Kidney (tissue), 14 donors: ENCODE data around the gene GMDS. TPM values are rescaled to one million over a fixed set of nuclear protein-coding genes. Genes with fewer than 3 reads are reported as not detected.

Experiments
- DNase-seq, 5 donors: peaks; one replicate each; pipeline ENCODE4 v3.0.0-alpha.2; 2013 to 2020
- FAIRE-seq: peaks from 2 replicates; lab custom pipeline; 2012; peaks lifted over from hg19 to GRCh38; lab: Jason Lieb, UNC
- H3K27ac ChIP-seq, 2 donors: one replicate each; pipeline ENCODE4 v1.7.0; 2013; ENCODE audit warnings: low read depth in 2 of 2, low read length in 2 of 2, inconsistent platforms in 1 of 2
- H3K27me3 ChIP-seq: one replicate; pipeline ENCODE4 v1.7.1; 2013; ENCODE audit warnings: low read length, inconsistent platforms; ENCODE audit not compliant: control insufficient read depth, insufficient read depth
- H3K36me3 ChIP-seq, 3 donors: one replicate each; pipeline versions ENCODE4 v1.7.0 to v1.7.1; 2013; ENCODE audit warnings: low read length in 3 of 3, control low read depth in 1 of 3, inconsistent platforms in 1 of 3; ENCODE audit not compliant: insufficient read depth in 3 of 3, control insufficient read depth in 2 of 3
- H3K4me1 ChIP-seq, 3 donors: one replicate each; pipeline versions ENCODE4 v1.7.0 to v1.7.1; 2013; ENCODE audit warnings: low read length in 3 of 3, inconsistent platforms in 1 of 3, low read depth in 1 of 3; ENCODE audit not compliant: control insufficient read depth in 2 of 3, insufficient read depth in 2 of 3
- H3K4me3 ChIP-seq, 3 donors: one replicate each; pipeline versions ENCODE4 v1.7.0 to v1.8.1; 2013; ENCODE audit warnings: low read length in 3 of 3, control low read depth in 1 of 3, inconsistent platforms in 1 of 3
- H3K9ac ChIP-seq, 3 donors: one replicate each; pipeline versions ENCODE4 v1.7.0 to v1.7.1; 2013; ENCODE audit warnings: low read length in 3 of 3, control low read depth in 1 of 3, inconsistent platforms in 1 of 3
- H3K9me3 ChIP-seq, 3 donors: one replicate each; pipeline versions ENCODE4 v1.7.0 to v1.7.1; 2013; ENCODE audit warnings: low read length in 3 of 3, control low read depth in 1 of 3, inconsistent platforms in 1 of 3; ENCODE audit not compliant: control insufficient read depth in 2 of 3, insufficient read depth in 1 of 3
- CTCF ChIP-seq: IDR thresholded peaks from 3 replicates; pipeline ENCODE4 v1.5.1; 2012; ENCODE audit warnings: mild to moderate bottlenecking, moderate library complexity, borderline replicate concordance; ENCODE audit not compliant: insufficient read depth; ENCODE audit errors: extremely low read depth
- intact Hi-C: fragments of 100-400 bp; cut with DNase I; formaldehyde crosslinking; loops from one replicate; pipeline ENCODE4 v1.11.1; 2022
- polyA plus RNA-seq: library from polyadenylated mRNA; stranded (reverse); fragments of 350-450 nt; fragmentation: Illumina TruSeq; extraction: RNeasy Lipid Tissue Mini Kit (QIAGEN cat#74804); gene quantifications from one replicate; pipeline ENCODE4 v1.2.3, GENCODE V29; 2014; ENCODE audit warnings: low read depth, low replicate concordance; ENCODE audit not compliant: insufficient read depth
- total RNA-seq: library from RNA; stranded (reverse); fragmentation: NEBNext Ultra II Directional; extraction: Animal tissue kit (Norgen Biotek cat#: 25700); gene quantifications from one replicate; pipeline ENCODE4 v1.2.1, GENCODE V29; 2021
- donor health status: control.
- donor health status: control.
- donor health status: control.
- donor health status: control.
- donor health status: control.
- donor health status: DM: yes; HTN: yes; CAD: no.
- donor health status: Normal renal cell carcinoma (clear cell type).

GMDS gene
- total and polyA plus RNA-seq, 2 donors from 2014 or later: 49.6 to 63.7 TPM

- Histone ChIP-seq H3K9me3 (no peaks in the 10 kb centered on the region), H3K4me3 (no peak overlapping the region), H3K9ac (no peak overlapping the region), H3K27ac (no peak overlapping the region), H3K36me3 (no peaks in the 10 kb centered on the region), H3K4me1 (peaks cover 0 to 5% (median 0%) of the 10 kb centered on the region in 3 donors), H3K27me3 (peaks cover 26% of the 10 kb centered on the region)
- DNase-seq (no peak), FAIRE-seq (no peak)
- intact Hi-C loops: loop anchor here (5.0 kb wide), 1 partner anchor 505 kb away; no protein-coding TSS in a partner anchor
- TF ChIP-seq CTCF: no peak
Observed at GRCh38 chr6:1602049-1602713, 643.2 kb downstream of the GMDS start.

DNA sequence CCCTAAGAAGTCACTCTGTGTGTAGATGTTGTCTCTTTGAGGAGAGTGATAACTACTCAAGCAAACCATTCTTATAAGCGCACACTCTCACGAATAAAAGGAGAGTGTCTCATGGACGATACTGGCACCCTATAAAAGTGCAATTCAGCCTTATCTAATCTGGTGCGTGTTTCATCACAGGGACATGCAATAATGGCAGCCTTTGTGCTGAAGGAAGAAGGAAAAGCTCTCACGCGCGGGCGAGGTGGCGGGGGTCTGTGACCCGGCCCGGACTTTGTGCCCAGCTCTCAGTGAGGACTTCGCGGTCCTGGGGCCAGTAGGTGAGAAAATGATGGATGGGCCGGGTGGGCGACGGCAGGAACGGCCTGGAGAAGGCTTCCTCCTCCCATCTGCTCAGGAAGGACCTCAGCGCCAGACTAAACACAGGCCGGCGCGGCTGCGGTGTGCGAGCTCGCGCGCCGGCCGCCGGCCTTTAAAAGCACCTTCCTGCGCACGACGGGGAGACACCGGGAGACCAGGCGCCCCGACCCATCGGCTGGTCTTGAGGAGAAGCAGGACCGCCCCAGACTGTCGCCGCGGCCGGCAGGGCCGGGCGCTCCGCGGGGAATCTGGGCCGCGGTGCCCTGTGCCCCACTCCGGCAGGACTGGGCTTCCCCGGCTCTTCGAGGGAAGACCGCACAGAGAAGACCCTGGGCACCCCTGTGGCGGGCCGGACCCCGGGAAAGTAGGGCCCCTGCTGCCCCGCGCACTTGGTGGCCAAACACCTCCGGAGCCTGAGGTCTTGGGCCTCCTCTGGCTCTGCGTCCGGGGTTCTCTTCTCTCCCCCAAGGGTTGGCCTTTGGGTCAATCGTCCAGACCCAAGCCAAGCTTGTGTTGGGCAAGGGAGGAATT, 644.0 kb downstream of the GMDS start:
- Histone ChIP-seq H3K36me3 (no peaks in the 10 kb centered on the region), H3K27ac (no peak overlapping the region), H3K9me3 (no peaks in the 10 kb centered on the region), H3K9ac (no peak overlapping the region), H3K27me3 (peaks cover 21% of the 10 kb centered on the region), H3K4me1 (peaks cover 0 to 5% (median 0%) of the 10 kb centered on the region in 3 donors), H3K4me3 (no peak overlapping the region)
- DNase-seq: peak in 3 of 5 donors; percentile 15 to 50 (median 22)
- FAIRE-seq: no peak
- intact Hi-C loops: loop anchor here (5.0 kb wide), 1 partner anchor 506 kb away; no protein-coding TSS in a partner anchor
- TF ChIP-seq CTCF: no peak

DNA sequence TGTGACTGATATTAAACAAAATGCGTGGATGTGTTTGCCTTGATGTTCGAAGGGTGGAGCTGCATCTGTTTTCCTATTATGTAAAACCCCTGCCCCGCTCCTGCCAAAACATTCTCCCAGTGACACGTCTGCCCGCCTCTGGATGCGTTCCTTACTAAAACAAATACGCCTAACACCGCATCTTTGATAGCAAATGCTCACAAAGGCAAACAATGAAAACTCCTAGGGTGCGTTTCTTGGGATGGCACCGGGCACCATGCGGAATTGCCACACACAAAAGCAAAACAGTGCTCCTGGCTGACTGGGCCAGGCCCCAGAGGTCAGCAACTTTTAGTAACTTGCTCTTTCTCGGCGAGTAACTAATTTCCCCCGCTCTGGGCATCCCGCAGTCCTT, 644.6 kb downstream of the GMDS start:
- DNase-seq (no peak), FAIRE-seq (no peak)
- TF ChIP-seq CTCF: no peak
- Histone ChIP-seq H3K27me3 (peaks cover 18% of the 10 kb centered on the region), H3K4me3 (no peak overlapping the region), H3K9me3 (no peaks in the 10 kb centered on the region), H3K4me1 (peaks cover 0 to 7% (median 0%) of the 10 kb centered on the region in 3 donors), H3K9ac (no peak overlapping the region), H3K27ac (no peak overlapping the region), H3K36me3 (no peaks in the 10 kb centered on the region)
- intact Hi-C loops: loop anchor here (5.0 kb wide), 1 partner anchor 507 kb away; no protein-coding TSS in a partner anchor
